NCI-H1048 (cell line): Measurements from ENCODE around the gene SCGB2A2.

Source experiments
- DNase-seq: peaks from one replicate; lab custom pipeline; 2025; lab: John Stamatoyannopoulos, UW

Gene SCGB2A2

DNA sequence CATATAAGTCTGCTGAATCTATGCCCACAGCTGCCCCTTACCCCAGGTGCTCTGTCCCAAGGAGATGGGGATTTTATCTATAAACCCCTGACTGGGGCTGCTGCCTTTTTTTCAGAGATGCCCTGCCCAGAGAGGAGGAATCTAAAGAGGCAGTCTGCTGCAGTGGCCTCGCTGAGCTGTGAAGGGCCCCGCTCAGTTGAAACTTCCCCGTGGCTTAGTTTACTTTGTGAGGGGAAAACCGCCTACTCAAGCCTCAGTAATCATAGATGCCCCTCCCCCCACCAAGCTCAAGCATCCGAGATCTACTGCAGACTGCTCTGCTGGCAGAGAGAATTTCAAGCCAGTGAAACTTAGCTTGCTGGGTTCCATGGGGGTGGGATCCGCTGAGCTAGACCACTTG lies 36.3 kb downstream of the SCGB2A2 start:
- DNase-seq = no peak

DNA sequence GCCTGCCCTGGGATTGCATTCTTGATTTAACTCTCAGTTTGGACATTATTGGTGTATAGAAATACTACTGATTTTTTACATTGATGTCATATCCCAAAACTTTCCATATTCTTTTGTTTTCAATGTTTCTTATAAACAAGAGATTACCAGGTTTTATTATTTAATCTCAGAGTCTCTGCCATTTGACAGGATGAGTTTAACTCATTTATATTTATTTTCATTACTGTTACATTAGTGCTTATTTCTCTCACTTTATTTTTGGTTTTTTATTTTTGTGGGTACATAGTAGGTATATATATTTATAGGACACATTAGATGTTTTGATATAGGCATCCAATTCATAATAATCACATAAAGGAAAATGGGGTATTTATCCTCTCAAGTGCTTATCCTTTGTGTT lies 38.0 kb downstream of the SCGB2A2 start:
- no peak for DNase-seq

DNA sequence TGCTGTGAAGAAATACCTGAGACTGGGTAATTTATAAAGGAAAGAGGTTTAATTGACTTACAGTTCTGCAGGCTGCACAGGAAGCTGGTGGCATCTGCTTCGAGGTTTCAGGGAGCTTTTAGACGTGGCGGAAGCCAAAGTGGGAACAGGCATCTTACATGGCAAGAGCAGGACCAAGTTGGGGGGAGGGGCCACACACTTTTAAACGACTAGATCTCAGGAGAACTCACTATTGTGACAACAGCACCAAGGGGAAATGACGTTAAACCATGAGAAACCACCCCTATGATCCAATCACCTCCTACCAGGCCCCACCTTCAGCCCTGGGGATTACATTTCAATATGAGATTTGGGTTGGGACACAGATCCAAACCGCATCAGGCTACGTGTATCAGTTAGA lies 40.0 kb downstream of the SCGB2A2 start:
- DNase-seq = no peak

DNA sequence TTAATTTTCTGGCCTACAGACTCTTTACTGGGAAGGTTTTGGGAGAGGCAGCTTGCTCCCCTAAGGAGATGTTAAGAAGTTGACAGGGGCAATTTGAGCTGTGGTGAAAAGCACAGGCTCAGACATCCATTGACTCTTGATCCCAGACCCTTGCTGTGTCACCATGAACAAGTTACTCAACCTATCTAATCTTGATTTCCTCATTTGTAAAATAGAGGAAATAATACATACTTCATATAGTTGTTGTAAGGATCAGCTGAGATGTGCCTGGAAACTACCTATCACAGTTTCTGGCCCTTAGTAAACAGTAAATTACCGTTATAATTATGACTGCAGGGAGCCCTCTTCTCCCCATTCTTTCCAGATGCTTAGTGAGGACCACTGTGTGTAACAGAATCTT lies 45.5 kb downstream of the SCGB2A2 start:
- DNase-seq = no peak

DNA sequence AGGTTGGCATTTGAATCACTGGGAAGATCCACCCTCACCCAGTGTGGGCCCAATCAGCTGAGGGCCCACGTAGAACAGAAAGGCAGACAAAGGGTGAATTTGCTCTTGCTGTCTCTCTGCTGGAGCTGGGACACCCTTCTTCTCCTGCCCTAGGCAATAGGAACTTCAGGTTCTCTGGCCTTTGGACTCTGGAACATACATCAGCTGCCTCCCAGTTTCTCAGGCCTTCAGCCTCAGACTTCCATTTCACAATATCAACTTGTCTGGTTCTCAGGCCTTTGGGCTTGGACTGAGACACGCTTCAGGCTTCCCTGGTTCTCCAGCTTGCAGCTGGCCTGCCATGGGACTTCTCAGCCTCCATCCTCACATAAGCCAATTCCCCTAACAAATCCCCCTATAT lies 52.6 kb downstream of the SCGB2A2 start:
- no peak for DNase-seq
